NCI-H2107 (cell line): ENCODE measurements around the gene CPEB2.

Experiments used
- DNase-seq: peaks from one replicate; lab custom pipeline; 2025; lab: John Stamatoyannopoulos, UW

The CPEB2 gene

GRCh38 chr4:15010038-15010585, 7.8 kb downstream of the CPEB2 start:
- no peak for DNase-seq

GRCh38 chr4:15011166-15011565, 8.9 kb downstream of the CPEB2 start:
- DNase-seq: no peak

DNA sequence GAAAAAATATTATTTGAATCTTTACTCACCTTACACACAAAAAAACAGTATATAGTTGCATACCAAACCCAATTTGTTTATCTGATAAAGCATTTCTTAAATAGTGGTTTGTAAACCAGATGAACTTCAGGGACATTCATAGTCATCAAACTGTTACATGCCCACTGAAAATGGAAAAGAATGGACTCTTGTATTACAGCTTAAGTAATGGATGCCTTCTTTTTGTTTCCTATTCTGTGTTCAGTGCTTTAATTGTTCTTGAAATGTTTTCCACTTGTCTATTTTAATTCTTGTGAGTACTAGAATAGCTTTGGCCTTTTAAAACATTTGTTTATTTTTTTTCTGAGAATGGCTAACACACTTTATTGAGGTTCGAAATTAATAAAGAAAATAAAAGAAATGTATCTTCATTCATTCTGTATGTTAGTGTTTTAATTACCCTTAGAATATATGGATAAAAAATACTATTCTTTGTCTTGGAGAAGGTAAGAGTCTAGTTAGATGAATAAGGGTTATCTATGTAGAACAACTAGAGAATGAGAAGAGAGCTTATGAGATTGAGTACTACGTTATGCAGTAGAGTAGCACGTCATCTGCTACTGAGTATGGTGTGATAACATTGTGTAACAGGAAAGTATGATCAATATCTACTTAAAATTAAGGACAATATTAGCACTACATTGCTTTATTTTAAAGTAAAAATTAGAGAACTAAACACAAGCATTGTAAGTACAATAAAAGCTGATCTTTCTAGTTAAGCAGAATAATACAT, 9.9 kb downstream of the CPEB2 start:
- DNase-seq: no peak

- DNase-seq: no peak
Observed at GRCh38 chr4:15013585-15013984, 11.3 kb downstream of the CPEB2 start.

- no peak for DNase-seq
Observed at GRCh38 chr4:15015170-15015569, 12.9 kb downstream of the CPEB2 start.

DNA sequence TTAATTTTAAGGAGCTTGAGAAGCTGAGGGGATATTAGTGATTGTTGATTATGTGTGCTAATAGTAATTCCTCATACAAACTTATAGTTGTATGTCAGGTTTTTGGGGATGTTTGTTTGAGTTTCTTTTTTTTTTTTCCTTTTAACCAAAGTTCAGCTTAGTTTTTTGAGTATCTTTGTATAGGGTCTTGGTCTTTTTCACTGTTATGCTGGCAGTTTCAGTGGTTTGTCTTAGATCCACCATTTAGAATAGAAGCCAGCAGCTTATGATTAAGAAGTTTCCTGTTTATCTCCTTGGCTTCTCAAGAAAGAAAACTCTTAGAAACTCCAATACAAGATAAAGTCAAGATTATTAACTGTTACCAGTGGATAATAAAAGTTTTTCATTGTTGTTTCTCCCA, 16.1 kb downstream of the CPEB2 start:
- no peak for DNase-seq

DNA sequence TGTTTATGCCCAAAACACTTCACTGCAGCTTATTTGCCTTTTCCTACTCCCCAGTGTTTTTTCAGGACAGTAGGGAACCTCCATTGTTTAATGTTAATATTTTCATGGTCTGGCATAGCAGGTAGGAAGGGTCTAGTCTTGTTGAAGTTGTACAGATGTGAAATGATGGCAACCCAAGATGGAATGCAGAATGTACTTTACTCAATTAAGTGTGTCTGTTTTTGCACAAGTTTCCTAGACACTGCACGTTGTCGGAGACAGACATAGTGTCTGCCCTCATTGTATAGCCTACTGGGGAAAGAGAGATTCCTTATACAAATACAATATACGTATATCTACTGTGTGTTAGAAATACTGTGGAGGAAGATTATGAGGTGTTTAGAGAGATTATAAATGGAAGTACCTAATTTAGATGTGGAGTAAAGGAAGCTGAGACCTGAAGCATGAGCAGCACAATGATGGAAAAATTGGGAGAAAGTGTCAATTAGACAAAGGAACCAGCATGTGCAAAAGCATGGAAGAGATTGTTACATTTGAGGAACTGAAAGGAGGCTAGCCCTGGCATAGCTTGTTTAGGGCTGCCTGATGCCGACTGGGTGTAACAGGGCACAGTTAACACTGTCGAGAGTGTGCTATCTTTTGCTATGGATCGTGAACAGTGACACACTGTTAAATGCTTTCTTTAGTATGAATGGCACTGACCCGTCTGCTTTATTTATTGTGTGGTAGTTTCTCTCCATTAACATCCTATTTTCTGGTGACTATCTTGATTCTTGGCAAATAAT, 18.4 kb downstream of the CPEB2 start:
- no peak for DNase-seq

DNA sequence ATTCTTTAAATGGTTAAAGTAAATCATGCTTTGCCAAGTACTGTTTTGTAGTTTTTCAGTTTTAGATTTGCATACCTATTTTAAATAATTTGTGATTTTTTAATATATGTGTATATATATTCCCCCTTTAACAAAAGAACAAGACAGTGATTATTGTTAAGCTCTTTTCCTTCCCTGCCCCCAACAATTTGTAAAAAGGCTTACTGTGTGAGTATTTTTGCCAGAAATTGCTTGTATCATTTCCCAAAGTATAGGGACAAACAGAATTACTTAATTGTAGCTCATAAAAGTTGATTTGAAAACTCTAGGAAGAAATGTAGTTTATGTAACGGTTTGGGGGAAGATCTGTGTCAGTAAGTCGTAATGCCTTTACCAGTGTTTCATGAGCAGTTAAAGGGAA, 19.0 kb downstream of the CPEB2 start:
- DNase-seq: no peak

DNA sequence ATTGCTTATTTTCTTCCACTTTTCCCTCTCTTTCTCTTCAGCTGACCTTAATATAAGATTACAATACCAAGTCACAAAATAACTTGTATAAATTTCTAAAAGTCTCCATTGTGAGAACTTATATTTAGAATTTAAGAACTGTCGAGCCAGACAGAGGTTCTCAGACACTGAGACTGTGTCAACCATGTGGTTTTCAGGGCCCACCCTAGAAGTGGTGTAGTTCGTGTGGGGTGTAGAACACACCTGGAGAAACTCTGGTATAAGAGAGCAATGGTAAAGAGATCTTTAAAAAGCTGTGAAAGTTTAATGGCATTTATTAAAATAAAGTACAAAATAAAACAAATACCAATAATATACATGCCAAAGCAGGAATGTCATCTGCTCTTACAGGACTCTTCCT, 19.7 kb downstream of the CPEB2 start:
- DNase-seq: no peak

DNA sequence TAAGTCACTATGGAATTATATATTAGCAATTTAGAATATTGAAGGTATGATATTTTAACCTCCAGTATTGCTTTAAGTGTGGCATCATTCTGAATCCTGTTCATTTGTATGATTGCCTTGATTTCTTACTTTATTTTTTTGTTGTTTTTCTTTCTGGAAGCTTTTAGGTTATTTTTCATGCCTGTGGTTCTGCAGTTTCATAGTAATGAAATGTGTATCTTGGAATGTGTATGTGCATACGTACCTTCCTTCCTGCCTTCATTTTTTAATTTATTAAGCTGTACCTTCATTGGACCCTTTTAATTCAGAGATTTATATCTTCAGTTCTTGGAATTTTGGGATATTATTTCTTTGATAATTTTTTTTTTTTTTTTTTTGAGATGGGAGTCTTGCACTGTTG, 22.1 kb downstream of the CPEB2 start:
- DNase-seq: no peak

- no peak for DNase-seq
Observed at GRCh38 chr4:15025693-15026092, 23.4 kb downstream of the CPEB2 start.

DNA sequence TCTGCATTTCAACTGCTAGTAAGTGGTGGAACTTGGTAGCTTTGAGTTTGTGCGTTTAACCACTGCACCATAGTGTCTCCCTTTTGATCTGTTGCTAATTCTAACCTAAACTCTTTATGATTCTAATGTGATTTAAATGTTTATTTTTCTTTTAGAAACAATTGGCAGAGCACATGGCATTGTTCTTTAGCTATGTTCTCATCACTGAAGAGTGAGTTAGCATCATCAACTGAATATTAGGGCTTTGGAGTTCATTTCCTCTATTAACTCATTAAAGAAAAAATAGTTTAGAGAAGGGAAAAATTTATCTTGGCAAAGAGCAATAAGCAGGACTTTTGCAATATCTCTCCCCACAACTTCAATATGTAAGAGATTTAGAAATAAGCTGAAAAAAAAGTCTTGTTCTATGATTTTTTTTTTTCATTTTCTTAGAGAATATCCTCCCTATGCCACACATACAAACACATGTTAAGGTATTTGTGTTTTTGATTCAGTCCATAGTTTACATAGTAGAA, 25.7 kb downstream of the CPEB2 start:
- no peak for DNase-seq

DNA sequence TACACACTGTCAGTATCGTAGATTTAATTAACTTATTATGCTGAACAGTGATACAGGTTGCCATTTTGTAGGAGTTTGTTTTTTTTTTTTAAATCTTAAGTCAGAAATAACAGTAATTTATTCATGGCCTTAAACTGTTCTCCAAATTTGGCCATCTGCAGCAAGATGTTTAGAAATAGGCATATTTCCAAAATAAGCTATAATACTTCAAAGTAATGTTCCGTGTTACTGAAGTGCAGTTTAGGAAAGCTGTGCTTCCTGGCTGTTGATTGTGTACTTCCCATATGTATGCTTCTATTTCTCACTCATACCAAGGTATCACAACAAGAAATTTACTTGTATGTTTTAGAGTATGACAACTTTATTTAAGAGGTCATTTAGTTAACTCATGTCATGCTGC, 28.9 kb downstream of the CPEB2 start:
- DNase-seq: no peak

- DNase-seq: no peak
Observed at GRCh38 chr4:15031993-15032675, 29.9 kb downstream of the CPEB2 start.

DNA sequence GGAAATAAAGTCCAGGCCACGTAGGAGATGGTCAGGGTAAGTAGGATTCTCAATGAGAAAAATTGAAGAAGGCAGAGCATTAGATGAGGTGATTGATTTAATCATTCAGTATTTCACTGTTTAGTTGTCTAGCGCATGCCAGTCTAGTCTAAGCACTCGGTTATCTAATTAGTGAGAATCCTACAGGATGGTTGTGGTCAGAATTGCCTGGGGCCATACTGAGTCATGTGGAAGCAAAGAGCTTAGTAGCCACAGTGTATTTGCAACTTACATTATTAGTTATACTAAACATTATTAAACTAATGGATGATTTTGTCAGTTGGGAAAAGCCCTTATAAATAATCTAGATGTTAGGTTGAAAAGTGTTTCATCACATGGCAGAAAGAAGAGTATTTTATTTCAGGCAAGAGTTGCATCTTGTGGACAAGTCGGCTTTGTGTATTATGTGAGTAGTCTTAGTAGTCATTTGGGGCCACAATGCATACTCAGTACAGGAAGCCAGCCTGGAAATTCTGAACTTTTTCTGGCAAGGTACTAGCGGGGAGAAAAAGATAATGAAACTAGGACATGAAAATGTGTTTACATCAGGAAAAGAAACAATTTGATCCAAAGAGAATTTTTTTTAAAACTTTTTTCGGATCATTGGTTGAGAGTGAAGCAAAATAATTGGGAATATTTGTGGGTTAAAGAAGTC, 31.9 kb downstream of the CPEB2 start:
- DNase-seq: no peak

DNA sequence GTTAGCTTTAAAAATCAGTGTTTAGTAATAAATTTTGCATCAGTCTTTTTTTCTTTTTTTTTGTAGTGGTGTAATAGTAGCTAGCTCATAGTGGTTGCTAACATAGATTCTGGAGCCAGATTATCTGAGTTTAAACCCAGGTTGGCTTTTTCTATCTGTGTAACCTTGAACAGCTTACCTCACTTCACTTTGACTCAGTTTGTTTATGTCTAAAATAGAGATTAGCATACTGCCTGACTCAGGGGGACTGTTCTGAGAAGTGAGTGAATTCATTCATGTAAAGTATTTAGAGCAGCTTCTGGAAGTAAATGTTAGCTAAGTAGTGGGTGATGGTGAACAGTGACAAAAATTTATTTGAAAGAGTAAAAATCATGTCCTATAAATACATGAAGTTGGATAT, 32.9 kb downstream of the CPEB2 start:
- no peak for DNase-seq

- no peak for DNase-seq
Observed at GRCh38 chr4:15037923-15038541, 35.8 kb downstream of the CPEB2 start.

DNA sequence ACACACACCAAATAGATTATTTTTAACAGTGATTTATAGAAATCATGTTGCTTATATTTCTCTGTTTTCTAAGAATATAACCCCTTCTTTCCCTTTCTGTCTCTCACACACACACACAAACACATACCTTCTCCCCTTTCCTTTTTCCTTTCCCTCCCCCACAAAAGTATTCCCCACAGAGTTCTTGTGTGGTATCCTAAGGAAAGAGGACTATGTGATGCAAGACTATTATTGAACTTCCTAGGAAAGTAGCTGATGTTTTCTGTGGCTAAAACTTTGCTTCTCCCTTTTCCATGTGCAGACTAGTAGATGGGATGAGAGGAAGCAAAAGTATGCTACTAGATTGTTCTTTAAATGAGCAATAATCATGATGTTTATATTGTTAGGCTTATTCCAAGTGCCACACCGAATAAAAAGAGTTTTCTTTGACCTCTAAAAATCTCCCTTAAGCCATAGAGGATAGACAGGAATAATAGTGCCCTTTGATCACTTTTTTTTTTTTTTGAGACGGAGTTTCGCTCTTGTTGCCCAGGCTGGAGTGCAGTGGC, 38.7 kb downstream of the CPEB2 start:
- DNase-seq: no peak

GRCh38 chr4:15042529-15043167, 40.4 kb downstream of the CPEB2 start:
- no peak for DNase-seq

DNA sequence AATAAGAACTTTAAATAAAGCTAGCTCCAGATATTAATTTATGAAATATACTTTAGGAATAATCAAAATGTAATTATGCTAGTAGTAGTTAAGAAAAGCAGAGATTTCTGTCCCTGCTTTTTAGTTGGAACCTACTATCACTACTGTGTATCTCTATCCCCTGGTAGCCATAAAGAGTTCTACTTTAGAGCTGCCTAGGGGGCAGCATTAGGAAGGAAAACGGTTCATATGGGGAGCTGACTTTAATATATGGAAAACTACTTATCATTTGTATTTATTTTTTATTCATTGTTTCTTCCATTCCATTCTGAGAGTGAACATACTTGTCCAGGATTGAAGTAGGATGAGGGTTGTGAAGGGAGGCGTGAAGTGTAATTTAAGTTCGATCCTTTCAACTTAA, 40.9 kb downstream of the CPEB2 start:
- no peak for DNase-seq

DNA sequence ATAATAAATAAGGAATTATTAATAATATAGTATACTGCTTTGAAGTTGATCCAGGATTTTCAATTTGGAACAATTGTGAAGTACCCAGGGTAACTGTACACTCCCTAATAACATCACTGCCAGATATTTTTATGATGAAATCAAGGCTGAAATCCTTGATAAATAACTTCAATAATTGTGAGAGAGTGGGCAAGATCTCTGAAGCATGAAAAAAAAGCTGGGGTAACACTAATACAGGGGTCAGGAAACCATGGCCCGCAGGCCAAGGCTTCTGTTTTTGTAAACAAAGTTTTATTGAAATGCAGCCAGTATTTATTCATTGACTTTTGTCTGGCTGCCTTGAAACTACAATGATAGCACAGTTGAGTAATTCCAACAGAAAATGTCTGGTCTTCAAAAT, 41.6 kb downstream of the CPEB2 start:
- no peak for DNase-seq
